Germinal center (tissue), 1 donor: Measurements from ENCODE around the gene CNN1.
"Not testable (repeated sequence)": the region's sequence is repeated elsewhere in the genome, so short reads cannot be mapped to it uniquely, and the experiment has no call there.

Experiments
- DNase-seq: peaks from one replicate; pipeline ENCODE4 v3.0.0; 2012; ENCODE audit warnings: mixed read lengths, low spot score

The CNN1 gene

DNA sequence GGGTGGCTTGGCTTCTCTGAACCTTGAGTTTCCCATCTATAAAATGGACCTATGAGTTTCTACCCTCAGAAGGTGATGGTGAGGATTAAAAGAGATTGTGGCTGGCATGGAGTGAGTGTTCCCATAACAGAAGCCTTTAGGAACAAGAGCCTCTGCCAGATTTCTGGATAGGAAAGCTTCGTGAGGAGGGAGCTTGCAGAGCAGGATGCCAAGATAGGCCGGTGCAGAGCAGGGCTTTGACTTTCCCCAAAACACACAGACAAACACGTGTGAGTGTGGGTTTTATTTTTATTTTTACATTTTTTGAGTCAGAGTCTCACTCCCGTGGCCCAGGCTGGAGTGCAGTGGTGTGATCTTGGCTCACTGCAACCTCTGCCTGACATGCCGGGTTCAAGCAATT lies 3.7 kb upstream of the CNN1 start:
- no peak for DNase-seq

GRCh38 chr19:11535792-11536595 lies 2.7 kb upstream of the CNN1 start:
- DNase-seq = peak; percentile 95

DNA sequence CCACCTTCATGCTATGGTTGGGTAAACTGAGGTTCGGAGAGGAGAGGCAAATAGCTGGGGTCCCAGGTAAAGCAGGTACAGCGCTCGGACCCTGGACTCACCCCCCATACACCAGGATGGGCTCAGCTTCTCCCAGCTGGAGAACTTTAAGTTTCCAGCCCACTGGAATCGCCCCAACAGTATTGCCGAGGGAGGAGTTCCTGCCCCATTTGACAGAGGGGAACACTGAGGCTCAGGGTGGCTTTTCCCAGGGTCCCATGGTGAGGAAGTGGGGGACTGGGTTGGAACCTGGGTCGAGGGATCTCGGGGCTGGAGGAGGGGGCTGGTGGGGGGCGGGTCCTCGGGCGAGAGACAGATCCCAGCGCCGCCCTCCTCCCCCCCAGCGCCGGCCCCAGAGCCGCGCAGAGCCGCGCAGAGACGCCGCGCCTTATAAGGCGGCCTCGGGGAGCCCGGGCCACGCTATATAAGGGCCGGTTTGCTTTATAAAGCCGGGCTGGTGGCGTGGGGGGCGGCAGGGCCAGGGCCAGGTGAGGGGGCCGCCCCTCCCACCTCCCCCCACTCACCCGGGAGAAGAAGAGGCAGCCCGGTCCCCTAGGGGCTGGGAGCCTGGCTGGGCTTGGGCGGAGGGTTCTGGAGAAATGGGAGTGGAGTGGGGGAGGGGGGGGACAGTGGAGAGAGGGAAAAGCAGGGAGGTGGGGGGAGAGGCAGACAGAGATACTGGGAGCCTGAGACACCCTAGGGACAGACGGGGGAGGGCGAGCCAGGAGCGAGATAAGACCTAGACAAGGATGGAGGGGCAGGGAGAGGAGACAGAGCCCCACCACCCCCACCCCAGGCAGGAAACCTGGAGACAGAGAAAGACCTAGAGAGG lies 1.1 kb downstream of the CNN1 start:
- DNase-seq = no peak

DNA sequence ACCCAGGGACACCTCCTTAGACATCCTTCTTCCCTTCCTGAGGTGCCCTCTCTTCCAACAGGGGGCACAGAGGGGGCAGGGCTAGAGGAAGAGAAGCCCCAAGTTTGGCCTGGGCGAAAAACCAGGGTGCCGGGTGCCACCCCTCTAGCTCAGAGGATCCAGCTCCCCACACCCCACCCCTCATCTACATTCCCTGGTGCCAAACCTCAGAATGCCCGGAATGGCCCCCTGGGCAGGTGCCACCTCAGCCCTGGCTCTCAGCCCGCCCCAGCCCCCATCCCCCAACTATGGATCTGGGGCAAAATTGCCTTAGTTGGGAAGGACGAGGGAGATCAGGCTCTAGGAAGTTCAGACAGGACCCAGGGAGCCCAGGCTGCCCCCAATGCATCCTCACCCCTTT lies 2.0 kb downstream of the CNN1 start:
- DNase-seq = no peak

DNA sequence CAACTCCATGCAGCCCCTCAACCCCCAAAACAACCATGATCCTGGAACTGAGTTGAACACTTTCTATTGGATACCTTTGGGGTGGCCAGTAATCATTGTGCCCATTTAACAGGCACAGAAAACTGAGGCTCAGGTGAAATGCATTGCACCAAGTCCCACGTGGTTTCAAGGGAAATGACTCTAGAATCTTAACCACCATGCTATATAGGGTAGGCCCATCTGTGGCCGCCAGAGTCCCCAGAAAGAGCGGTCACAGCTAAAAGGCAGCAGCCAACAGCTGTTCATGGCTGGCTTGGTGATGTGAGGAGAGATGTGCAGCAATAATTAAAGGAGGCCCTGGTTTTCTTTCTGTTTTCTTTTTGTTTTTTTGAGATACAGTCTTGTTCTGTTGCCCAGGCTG lies 2.6 kb downstream of the CNN1 start:
- no peak for DNase-seq

- no peak for DNase-seq
Observed at GRCh38 chr19:11547929-11548700, 9.5 kb downstream of the CNN1 start.

GRCh38 chr19:11549386-11549953 lies 10.8 kb downstream of the CNN1 start:
- DNase-seq = no peak

DNA sequence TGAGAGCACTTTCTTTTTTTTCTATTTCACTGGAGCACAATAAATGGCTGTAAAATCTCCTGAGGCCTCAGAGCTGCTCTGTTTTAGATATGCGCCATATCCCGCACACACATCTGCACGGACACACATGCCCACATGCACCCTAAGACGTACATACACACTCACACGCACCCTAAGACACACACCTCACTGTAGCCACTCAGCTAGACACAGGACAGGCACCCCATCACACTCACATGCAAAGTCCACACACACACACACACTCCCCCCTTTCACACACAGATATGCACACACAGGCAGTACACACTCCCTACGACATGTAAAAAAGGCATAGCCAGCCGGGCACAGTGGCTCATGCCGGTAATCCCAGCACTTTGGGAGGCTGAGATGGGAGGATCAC lies 11.6 kb downstream of the CNN1 start:
- no peak for DNase-seq

DNA sequence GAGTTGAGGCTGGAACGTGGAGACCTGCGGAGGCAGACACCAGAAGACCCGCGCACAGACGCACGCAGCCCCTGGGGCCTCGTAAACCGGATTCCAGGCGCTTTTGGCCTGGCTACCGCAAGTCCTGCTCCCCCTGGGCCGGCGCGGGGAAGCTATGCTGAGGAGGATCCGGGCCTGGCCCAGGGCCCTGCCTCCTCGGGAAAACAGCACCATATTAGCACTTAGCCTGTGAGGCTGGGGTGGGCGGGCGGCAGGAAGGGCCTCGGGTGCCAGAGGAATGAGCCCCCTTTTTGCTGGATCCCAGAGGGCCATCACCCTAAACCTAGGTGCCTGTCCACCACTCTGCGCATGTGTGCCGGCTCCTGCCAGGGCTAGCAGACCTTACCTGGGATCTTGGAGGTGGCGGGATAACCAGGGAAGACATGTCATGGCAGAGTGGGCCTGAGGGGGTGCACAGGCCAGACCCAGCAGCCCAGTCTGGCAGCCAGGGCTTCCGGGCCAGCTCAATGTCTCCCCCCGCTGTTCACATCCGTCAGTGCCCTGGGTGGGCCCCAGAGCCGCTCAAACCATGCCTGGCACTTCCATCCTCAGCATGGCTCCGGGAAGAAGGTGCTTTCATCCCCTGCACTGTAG lies 13.1 kb downstream of the CNN1 start:
- DNase-seq = no peak

GRCh38 chr19:11552666-11553372 lies 14.2 kb downstream of the CNN1 start:
- DNase-seq = no peak

GRCh38 chr19:11554160-11554559 lies 15.5 kb downstream of the CNN1 start:
- DNase-seq = no peak

GRCh38 chr19:11555246-11555645 lies 16.6 kb downstream of the CNN1 start:
- DNase-seq = no peak

- DNase-seq = no peak
Observed at GRCh38 chr19:11556634-11557420, 18.2 kb downstream of the CNN1 start.

DNA sequence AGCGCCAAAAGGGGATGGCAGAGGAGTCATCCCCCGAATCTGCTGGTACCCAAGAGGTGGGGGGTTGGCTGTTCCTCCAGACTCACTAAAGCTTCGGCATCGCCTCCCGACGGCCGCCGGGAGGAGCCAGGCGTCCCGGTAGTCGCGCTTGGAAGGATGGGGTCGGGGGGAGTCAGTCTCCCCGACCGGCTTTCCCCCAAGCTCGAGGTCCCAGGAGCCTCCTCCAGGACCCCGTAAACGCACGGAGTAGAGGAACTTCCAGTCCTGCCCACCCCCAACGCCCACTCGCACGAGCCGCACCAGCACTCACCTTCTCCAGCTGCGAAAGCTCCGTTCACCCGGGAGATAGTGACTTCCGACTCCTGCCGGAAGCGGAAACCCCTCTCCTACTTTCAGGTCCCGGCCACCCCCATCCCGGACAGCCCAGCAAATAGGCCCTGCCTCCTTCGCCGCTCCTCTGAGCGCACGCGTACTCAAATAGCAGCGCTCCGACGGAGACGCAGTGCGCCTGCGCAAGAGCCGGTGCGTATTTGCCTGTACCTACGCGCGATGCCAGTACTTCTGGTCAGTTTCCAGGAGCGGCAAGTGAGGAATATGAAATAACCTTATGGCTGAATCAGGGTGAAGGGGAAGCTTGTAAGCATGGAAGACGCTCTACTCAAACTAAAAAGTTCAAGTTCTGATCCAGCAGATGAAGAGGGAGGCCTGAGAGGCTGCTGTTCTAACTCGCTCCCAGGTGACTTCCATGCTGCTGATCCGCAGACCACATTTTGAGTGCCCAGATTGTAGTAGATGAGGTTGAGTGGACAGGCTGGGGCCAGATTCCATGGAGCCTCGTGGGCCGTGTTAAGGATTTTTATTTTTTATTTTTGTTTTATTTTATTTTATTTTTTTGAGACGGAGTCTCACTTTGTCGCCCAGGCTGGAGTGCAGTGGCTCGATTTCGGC lies 20.5 kb downstream of the CNN1 start, which contains the start of gene ELOF1:
ELOF1 (minus strand) TSS at position 350 of the 948 bp plus-strand sequence. CDS start 4,883 bp downstream, outside the sequence.
- DNase-seq = peak; percentile 98

- peak; percentile 75 for DNase-seq
Observed at GRCh38 chr19:11560404-11561051, 21.9 kb downstream of the CNN1 start.

- no peak for DNase-seq
Observed at GRCh38 chr19:11563532-11563931, 24.9 kb downstream of the CNN1 start.

- DNase-seq = not testable (repeated sequence)
Observed at GRCh38 chr19:11564082-11564807, 25.6 kb downstream of the CNN1 start.

GRCh38 chr19:11565649-11565980 lies 27.0 kb downstream of the CNN1 start:
- not testable (repeated sequence) for DNase-seq
